Parathyroid adenoma (tissue), 2 donors: ENCODE measurements around the gene COL15A1.

ENCODE experiments used
- H2AFZ ChIP-seq: fragments of 300-600 bp; sonication (generic); one replicate; pipeline ENCODE4 v1.7.0; 2017; ENCODE audit warnings: antibody characterized with exemption, mild to moderate bottlenecking
- H3K27ac ChIP-seq: fragments of 300-600 bp; sonication (generic); one replicate; pipeline ENCODE4 v1.7.0; 2017
- H3K27me3 ChIP-seq: fragments of 300-600 bp; sonication (generic); one replicate; pipeline ENCODE4 v1.7.0; 2017; ENCODE audit warnings: low read length; ENCODE audit not compliant: control insufficient read depth, insufficient read depth
- H3K36me3 ChIP-seq: fragments of 300-600 bp; sonication (generic); one replicate; pipeline ENCODE4 v1.7.0; 2017; ENCODE audit warnings: low read length; ENCODE audit not compliant: control insufficient read depth, insufficient read depth
- H3K4me1 ChIP-seq: fragments of 300-600 bp; sonication (generic); one replicate; pipeline ENCODE4 v1.7.0; 2017; ENCODE audit warnings: control low read depth
- H3K4me2 ChIP-seq: fragments of 300-600 bp; sonication (generic); one replicate; pipeline ENCODE4 v1.7.0; 2017; ENCODE audit warnings: low read length
- H3K4me3 ChIP-seq: fragments of 300-600 bp; sonication (generic); one replicate; pipeline ENCODE4 v1.7.0; 2017; ENCODE audit warnings: low read depth, low read length
- H3K79me2 ChIP-seq: fragments of 300-600 bp; sonication (generic); one replicate; pipeline ENCODE4 v1.7.0; 2017; ENCODE audit warnings: control low read depth
- H3K9ac ChIP-seq: fragments of 300-600 bp; sonication (generic); one replicate; pipeline ENCODE4 v1.7.0; 2017; ENCODE audit warnings: mild to moderate bottlenecking
- H3K9me3 ChIP-seq: fragments of 300-600 bp; sonication (generic); one replicate; pipeline ENCODE4 v1.7.0; 2017; ENCODE audit warnings: low read length; ENCODE audit not compliant: control insufficient read depth
- CTCF ChIP-seq: fragments of 300-600 bp; sonication (generic); IDR thresholded peaks from one replicate; pipeline ENCODE4 v1.7.0; 2017; ENCODE audit warnings: antibody characterized with exemption, mild to moderate bottlenecking
- donor health status: primary hyperparathyroidism.

Gene COL15A1

GRCh38 chr9:99026271-99026955, 82.7 kb downstream of the COL15A1 start:
- Histone ChIP-seq H3K36me3 (no peaks in the 10 kb centered on the region), H3K27ac (no peak overlapping the region), H3K79me2 (no peaks in the 10 kb centered on the region), H2AFZ (no peak overlapping the region), H3K27me3 (no peaks in the 10 kb centered on the region), H3K4me3 (no peak overlapping the region), H3K9ac (no peak overlapping the region), H3K4me2 (no peak overlapping the region), H3K4me1 (no peaks in the 10 kb centered on the region), H3K9me3 (no peaks in the 10 kb centered on the region)
- no peak for TF ChIP-seq CTCF

GRCh38 chr9:99026956-99027298, 83.2 kb downstream of the COL15A1 start:
- Histone ChIP-seq H3K4me1 (no peaks in the 10 kb centered on the region), H3K9me3 (no peaks in the 10 kb centered on the region), H3K9ac (no peak overlapping the region), H3K79me2 (no peaks in the 10 kb centered on the region), H2AFZ (no peak overlapping the region), H3K4me2 (no peak overlapping the region), H3K4me3 (no peak overlapping the region), H3K36me3 (no peaks in the 10 kb centered on the region), H3K27ac (no peak overlapping the region), H3K27me3 (no peaks in the 10 kb centered on the region)
- TF ChIP-seq CTCF, result no peak

DNA sequence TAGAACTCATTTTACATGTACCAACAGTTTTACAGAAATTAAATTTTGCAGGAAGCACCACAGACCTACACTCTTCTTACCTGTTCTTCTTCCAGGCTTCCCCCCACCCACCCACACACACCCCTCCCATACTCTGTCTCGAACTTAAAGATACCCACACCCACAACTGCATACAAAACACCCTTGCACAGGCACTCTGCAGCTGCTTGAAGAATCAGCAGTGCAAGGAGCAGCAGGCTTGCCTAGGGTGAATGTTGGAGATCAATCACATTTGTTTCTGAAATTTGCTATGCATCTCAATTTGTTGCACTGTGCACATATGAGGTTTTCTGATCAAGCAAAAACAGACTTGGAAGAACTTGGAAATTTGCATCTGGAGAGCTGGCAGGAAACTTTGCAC, 83.7 kb downstream of the COL15A1 start:
- no peak overlapping the region for H3K4me3 ChIP-seq
- no peak overlapping the region for H3K4me2 ChIP-seq
- no peaks in the 10 kb centered on the region for H3K79me2 ChIP-seq
- no peaks in the 10 kb centered on the region for H3K4me1 ChIP-seq
- H2AFZ ChIP-seq, result no peak overlapping the region
- no peaks in the 10 kb centered on the region for H3K36me3 ChIP-seq
- H3K27ac ChIP-seq, result no peak overlapping the region
- TF ChIP-seq CTCF, result no peak
- H3K9ac ChIP-seq, result no peak overlapping the region
- H3K9me3 ChIP-seq, result no peaks in the 10 kb centered on the region
- no peaks in the 10 kb centered on the region for H3K27me3 ChIP-seq

GRCh38 chr9:99029083-99029645, 85.5 kb downstream of the COL15A1 start:
- Histone ChIP-seq H2AFZ (no peak overlapping the region), H3K4me1 (no peaks in the 10 kb centered on the region), H3K4me2 (no peak overlapping the region), H3K79me2 (no peaks in the 10 kb centered on the region), H3K4me3 (no peak overlapping the region), H3K27ac (no peak overlapping the region), H3K9ac (no peak overlapping the region), H3K9me3 (no peaks in the 10 kb centered on the region), H3K36me3 (no peaks in the 10 kb centered on the region), H3K27me3 (no peaks in the 10 kb centered on the region)
- TF ChIP-seq CTCF, result no peak

DNA sequence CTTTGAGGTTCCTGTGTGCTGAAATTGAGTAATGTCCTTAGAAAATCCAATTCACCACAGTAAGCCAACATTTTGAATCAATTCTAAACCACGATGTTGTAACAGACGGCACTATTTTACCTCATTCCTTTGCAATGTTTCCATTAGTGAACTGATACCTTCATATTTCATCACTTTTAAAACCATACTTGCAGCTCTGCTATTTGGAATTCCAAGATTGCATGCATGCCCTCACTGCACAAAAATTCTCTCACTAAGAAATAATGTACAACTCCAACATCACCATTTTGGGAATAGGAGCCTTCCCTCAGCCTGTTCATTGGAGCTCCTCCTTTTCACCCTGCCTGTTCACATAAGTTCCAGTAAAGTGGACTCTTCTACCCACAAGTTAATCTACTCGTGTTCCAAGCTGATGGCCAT, 86.4 kb downstream of the COL15A1 start:
- Histone ChIP-seq H3K4me3 (no peak overlapping the region), H3K9me3 (no peaks in the 10 kb centered on the region), H3K9ac (no peak overlapping the region), H3K4me2 (no peak overlapping the region), H3K4me1 (no peaks in the 10 kb centered on the region), H3K27me3 (no peaks in the 10 kb centered on the region), H3K79me2 (no peaks in the 10 kb centered on the region), H2AFZ (no peak overlapping the region), H3K27ac (no peak overlapping the region), H3K36me3 (no peaks in the 10 kb centered on the region)
- no peak for TF ChIP-seq CTCF
